Ectodermal cell (in vitro differentiated cells): ENCODE data around the gene TDG.

Experiments used
- H3K27ac ChIP-seq: 2 replicates; pipeline ENCODE4 v1.7.0; 2013; ENCODE audit warnings: mild to moderate bottlenecking, low read depth, low read length; ENCODE audit not compliant: insufficient read depth, poor library complexity, severe bottlenecking
- H3K27me3 ChIP-seq: 2 replicates; pipeline ENCODE4 v1.7.0; 2013; ENCODE audit warnings: mild to moderate bottlenecking, low read length; ENCODE audit not compliant: insufficient read depth, control insufficient read depth, poor library complexity, severe bottlenecking
- H3K36me3 ChIP-seq: one replicate; pipeline ENCODE4 v1.7.0; 2013; ENCODE audit warnings: low read length; ENCODE audit not compliant: control insufficient read depth, insufficient read depth
- H3K4me1 ChIP-seq: one replicate; pipeline ENCODE4 v1.7.0; 2013; ENCODE audit warnings: low read length; ENCODE audit not compliant: control insufficient read depth, insufficient read depth
- H3K4me3 ChIP-seq: 2 replicates; pipeline ENCODE4 v1.7.0; 2013; ENCODE audit warnings: low read depth, low read length, control low read depth; ENCODE audit not compliant: insufficient read depth
- H3K9me3 ChIP-seq: 2 replicates; pipeline ENCODE4 v1.7.0; 2013; ENCODE audit warnings: mild to moderate bottlenecking, low read length, moderate library complexity; ENCODE audit not compliant: control insufficient read depth
- WGBS, 2 experiments: methylation state at CpG; one replicate each; pipeline ENCODE4 v1.1.7; 2013; ENCODE audit warnings: missing lambda C conversion rate in 2 of 2; 5-methylcytosine and 5-hydroxymethylcytosine counted together

Gene TDG

GRCh38 chr12:103933237-103933636 is 32.4 kb upstream of the TDG start:
- WGBS, 2 experiments, result 62% methylated on average over 2 of the region's 2 CpGs
- Histone ChIP-seq H3K27ac (no peak overlapping the region), H3K36me3 (peaks cover 43% of the 10 kb centered on the region), H3K4me3 (no peak overlapping the region), H3K27me3 (no peaks in the 10 kb centered on the region), H3K4me1 (peaks cover 19% of the 10 kb centered on the region), H3K9me3 (no peaks in the 10 kb centered on the region)

GRCh38 chr12:103936679-103937078 is 29.0 kb upstream of the TDG start:
- H3K4me3 ChIP-seq, result no peak overlapping the region
- H3K36me3 ChIP-seq, result peaks cover 73% of the 10 kb centered on the region
- H3K9me3 ChIP-seq, result no peaks in the 10 kb centered on the region
- peaks cover 17% of the 10 kb centered on the region for H3K4me1 ChIP-seq
- WGBS, 2 experiments, result 96 to 97% methylated on average over 3 of the region's 3 CpGs
- H3K27me3 ChIP-seq, result no peaks in the 10 kb centered on the region
- H3K27ac ChIP-seq, result no peak overlapping the region

- H3K27ac ChIP-seq, result no peak overlapping the region
These were observed 20.7 kb upstream of the TDG start for GRCh38 chr12:103944964-103945363.

GRCh38 chr12:103947871-103948555 is 17.7 kb upstream of the TDG start:
- Histone ChIP-seq H3K27ac (no peak overlapping the region), H3K36me3 (peaks cover 66% of the 10 kb centered on the region), H3K4me3 (no peak overlapping the region), H3K9me3 (no peaks in the 10 kb centered on the region), H3K27me3 (no peaks in the 10 kb centered on the region), H3K4me1 (no peaks in the 10 kb centered on the region)
- WGBS, 2 experiments, result 88 to 91% methylated on average over 7 of the region's 7 CpGs

More at GRCh38 chr12:103944964-103945363, 20.7 kb upstream of the TDG start:
- no peaks in the 10 kb centered on the region for H3K27me3 ChIP-seq
- peaks cover 75% of the 10 kb centered on the region for H3K36me3 ChIP-seq
- H3K4me1 ChIP-seq, result no peaks in the 10 kb centered on the region
- H3K4me3 ChIP-seq, result no peak overlapping the region
- WGBS, 2 experiments, result 83% methylated on average over 3 of the region's 3 CpGs
- no peaks in the 10 kb centered on the region for H3K9me3 ChIP-seq

GRCh38 chr12:103948746-103949406 is 16.8 kb upstream of the TDG start:
- no peak overlapping the region for H3K27ac ChIP-seq
- no peaks in the 10 kb centered on the region for H3K9me3 ChIP-seq
- no peaks in the 10 kb centered on the region for H3K27me3 ChIP-seq
- no peak overlapping the region for H3K4me3 ChIP-seq
- H3K4me1 ChIP-seq, result no peaks in the 10 kb centered on the region
- H3K36me3 ChIP-seq, result peaks cover 63% of the 10 kb centered on the region
- WGBS, 2 experiments, result 92% methylated on average over 11 to 12 of the region's 13 CpGs

GRCh38 chr12:103952497-103952896 is 13.2 kb upstream of the TDG start:
- H3K27ac ChIP-seq, result no peak overlapping the region
- H3K9me3 ChIP-seq, result no peaks in the 10 kb centered on the region
- no peak overlapping the region for H3K4me3 ChIP-seq
- WGBS, 2 experiments, result 63% methylated on average over 1 of the region's 1 CpG; no CpG with 5 or more reads in 1 of the 2 experiments
- H3K4me1 ChIP-seq, result peaks cover 2% of the 10 kb centered on the region
- peaks cover 50% of the 10 kb centered on the region for H3K36me3 ChIP-seq
- H3K27me3 ChIP-seq, result no peaks in the 10 kb centered on the region

- H3K4me3 ChIP-seq, result peak overlapping the region; percentile 93
- H3K4me1 ChIP-seq, result peaks cover 2% of the 10 kb centered on the region
- WGBS, 2 experiments, result 14 to 19% methylated on average over 7 of the region's 7 CpGs
- no peak overlapping the region for H3K27ac ChIP-seq
- peaks cover 19% of the 10 kb centered on the region for H3K36me3 ChIP-seq
- no peaks in the 10 kb centered on the region for H3K27me3 ChIP-seq
- no peaks in the 10 kb centered on the region for H3K9me3 ChIP-seq
These were observed 9.7 kb upstream of the TDG start for GRCh38 chr12:103955811-103956508.

GRCh38 chr12:103956509-103957027 is 9.1 kb upstream of the TDG start:
- Histone ChIP-seq H3K9me3 (no peaks in the 10 kb centered on the region), H3K27ac (peak overlapping the region; percentile 98), H3K27me3 (no peaks in the 10 kb centered on the region), H3K4me1 (peaks cover 2% of the 10 kb centered on the region), H3K36me3 (peaks cover 19% of the 10 kb centered on the region), H3K4me3 (peak overlapping the region; percentile 93)
- 0 to 1% methylated on average over 31 of the region's 31 CpGs for WGBS, 2 experiments

GRCh38 chr12:103957865-103958388 is 7.7 kb upstream of the TDG start:
- WGBS, 2 experiments, result 91 to 93% methylated on average over 6 of the region's 7 CpGs
- Histone ChIP-seq H3K4me1 (peaks cover 2% of the 10 kb centered on the region), H3K36me3 (peaks cover 13% of the 10 kb centered on the region), H3K4me3 (peak overlapping the region; percentile 93), H3K27me3 (no peaks in the 10 kb centered on the region), H3K9me3 (no peaks in the 10 kb centered on the region), H3K27ac (peak overlapping the region; percentile 98)

- 92 to 95% methylated on average over 1 of the region's 1 CpG for WGBS, 2 experiments
- Histone ChIP-seq H3K4me1 (peaks cover 2% of the 10 kb centered on the region), H3K4me3 (no peak overlapping the region), H3K9me3 (no peaks in the 10 kb centered on the region), H3K27me3 (no peaks in the 10 kb centered on the region), H3K36me3 (peaks cover 7% of the 10 kb centered on the region), H3K27ac (no peak overlapping the region)
These were observed 7.1 kb upstream of the TDG start for GRCh38 chr12:103958621-103959020.
